Mesenchymal stem cell (in vitro differentiated cells and primary cell): ENCODE results near the gene SMG7.

Experiments used
- DNase-seq: peaks from one replicate; pipeline ENCODE4 v3.0.0-alpha.2; 2013
- H2AFZ ChIP-seq: one replicate; pipeline ENCODE4 v1.6.1; 2013; ENCODE audit warnings: low read depth, mild to moderate bottlenecking, control low read depth, inconsistent platforms, low read length, moderate library complexity
- H2AK5ac ChIP-seq: 2 replicates; pipeline ENCODE4 v1.6.1; 2013; ENCODE audit warnings: low read length, moderate library complexity, mild to moderate bottlenecking, inconsistent platforms; ENCODE audit not compliant: severe bottlenecking
- H2BK120ac ChIP-seq: one replicate; pipeline ENCODE4 v1.6.1; 2013; ENCODE audit warnings: low read depth, mild to moderate bottlenecking, inconsistent platforms, low read length, moderate library complexity
- H2BK12ac ChIP-seq, 2 experiments: one replicate each; pipeline ENCODE4 v1.6.1; 2013; ENCODE audit warnings: inconsistent platforms in 2 of 2, low read length in 2 of 2, mild to moderate bottlenecking in 2 of 2, moderate library complexity in 2 of 2, control low read depth in 1 of 2
- H2BK15ac ChIP-seq: one replicate; pipeline ENCODE4 v1.6.1; 2013; ENCODE audit warnings: mild to moderate bottlenecking, low read depth, inconsistent platforms; ENCODE audit not compliant: poor library complexity, severe bottlenecking
- H2BK5ac ChIP-seq: 2 replicates; pipeline ENCODE4 v1.6.1; 2013; ENCODE audit warnings: low read depth, mild to moderate bottlenecking, low read length, control low read depth, inconsistent platforms; ENCODE audit not compliant: poor library complexity, severe bottlenecking
- H3K14ac ChIP-seq, 2 experiments: one replicate each; pipeline ENCODE4 v1.6.1; 2013; ENCODE audit warnings: inconsistent platforms in 2 of 2, low read length in 2 of 2, control low read depth in 1 of 2, mild to moderate bottlenecking in 1 of 2, moderate library complexity in 1 of 2
- H3K18ac ChIP-seq, 2 experiments: one replicate each; pipeline ENCODE4 v1.6.1; 2013; ENCODE audit warnings: inconsistent platforms in 2 of 2, low read length in 2 of 2, control low read depth in 1 of 2, low read depth in 1 of 2, mild to moderate bottlenecking in 1 of 2
- H3K23ac ChIP-seq, 2 experiments: one replicate each; pipeline ENCODE4 v1.6.1; 2013; ENCODE audit warnings: inconsistent platforms in 2 of 2, low read length in 2 of 2, mild to moderate bottlenecking in 2 of 2, moderate library complexity in 2 of 2, control low read depth in 1 of 2
- H3K27ac ChIP-seq: 2 replicates; pipeline ENCODE4 v1.5.1; 2013; ENCODE audit warnings: mild to moderate bottlenecking, moderate library complexity, low read length, control low read depth, inconsistent platforms; ENCODE audit not compliant: poor library complexity, severe bottlenecking
- H3K27me3 ChIP-seq, 2 experiments: 2 replicates each; pipeline versions ENCODE4 v1.6.1 to v1.7.0; 2013; ENCODE audit warnings: low read length in 2 of 2, mild to moderate bottlenecking in 2 of 2, moderate library complexity in 2 of 2, control low read depth in 1 of 2, inconsistent platforms in 1 of 2; ENCODE audit not compliant: control insufficient read depth in 1 of 2, insufficient read depth in 1 of 2
- H3K36me3 ChIP-seq, 2 experiments: 2 replicates each; pipeline versions ENCODE4 v1.6.1 to v1.7.0; 2013; ENCODE audit warnings: low read length in 2 of 2, control low read depth in 1 of 2, inconsistent platforms in 1 of 2, low read depth in 1 of 2, mild to moderate bottlenecking in 1 of 2; ENCODE audit not compliant: insufficient read depth in 2 of 2, control insufficient read depth in 1 of 2
- H3K4ac ChIP-seq, 2 experiments: one replicate each; pipeline ENCODE4 v1.6.1; 2013; ENCODE audit warnings: inconsistent platforms in 2 of 2, low read length in 2 of 2, mild to moderate bottlenecking in 2 of 2, moderate library complexity in 2 of 2, control low read depth in 1 of 2, low read depth in 1 of 2
- H3K4me1 ChIP-seq: 2 replicates; pipeline ENCODE4 v1.6.1; 2013; ENCODE audit warnings: low read depth, low read length, control low read depth; ENCODE audit not compliant: control insufficient read depth, insufficient read depth
- H3K4me2 ChIP-seq: 2 replicates; pipeline ENCODE4 v1.6.1; 2013; ENCODE audit warnings: low read length, mild to moderate bottlenecking, inconsistent platforms; ENCODE audit not compliant: poor library complexity, severe bottlenecking
- H3K4me3 ChIP-seq, 2 experiments: 2 replicates each; pipeline versions ENCODE4 v1.5.1 to v1.7.0; 2013; ENCODE audit warnings: low read length in 2 of 2, mild to moderate bottlenecking in 2 of 2, control low read depth in 1 of 2, low read depth in 1 of 2; ENCODE audit not compliant: insufficient read depth in 1 of 2
- H3K79me1 ChIP-seq: replicated peaks from 2 replicates; pipeline ENCODE4 v1.6.1; 2013; ENCODE audit warnings: mild to moderate bottlenecking, control low read depth, low read length, inconsistent platforms; ENCODE audit not compliant: poor library complexity, severe bottlenecking
- H3K9ac ChIP-seq: 2 replicates; pipeline ENCODE4 v1.7.0; 2013; ENCODE audit warnings: mild to moderate bottlenecking, low read length, moderate library complexity
- H3K9me3 ChIP-seq: 2 replicates; pipeline ENCODE4 v1.7.0; 2013; ENCODE audit warnings: mild to moderate bottlenecking, low read length; ENCODE audit not compliant: control insufficient read depth
- H4K8ac ChIP-seq: one replicate; pipeline ENCODE4 v1.6.1; 2013; ENCODE audit warnings: inconsistent platforms, mild to moderate bottlenecking, low read length, moderate library complexity
- H4K91ac ChIP-seq: one replicate; pipeline ENCODE4 v1.6.1; 2013; ENCODE audit warnings: mild to moderate bottlenecking, low read length, inconsistent platforms
- WGBS: methylation state at CpG from one replicate; pipeline ENCODE4 v1.1.7; 2013; ENCODE audit warnings: mixed read lengths; 5-methylcytosine and 5-hydroxymethylcytosine counted together

SMG7 gene

GRCh38 chr1:183480971-183481441 lies 8.7 kb downstream of the SMG7 start:
- Histone ChIP-seq H3K14ac (no peak overlapping the region), H4K91ac (no peak overlapping the region), H2BK12ac (no peak overlapping the region), H3K4me1 (no peaks in the 10 kb centered on the region), H3K36me3 (no peaks in the 10 kb centered on the region), H3K4ac (no peak overlapping the region), H3K4me3 (no peak overlapping the region), H2BK15ac (no peak overlapping the region), H3K18ac (no peak overlapping the region), H4K8ac (no peak overlapping the region), H3K9me3 (no peaks in the 10 kb centered on the region), H3K4me2 (no peak overlapping the region), H3K27ac (no peak overlapping the region), H3K27me3 (no peaks in the 10 kb centered on the region), H2BK120ac (no peak overlapping the region), H2BK5ac (no peak overlapping the region), H2AFZ (no peak overlapping the region), H3K23ac (no peak overlapping the region), H2AK5ac (no peak overlapping the region), H3K9ac (no peak overlapping the region), H3K79me1 (peaks cover 7% of the 10 kb centered on the region)
- DNase-seq: no peak
- WGBS: no CpG with 5 or more reads among the region's 1 CpG

- Histone ChIP-seq H2BK15ac (no peak overlapping the region), H2BK12ac (no peak overlapping the region), H3K79me1 (peaks cover 13% of the 10 kb centered on the region), H3K4me2 (no peak overlapping the region), H3K27me3 (no peaks in the 10 kb centered on the region), H3K27ac (no peak overlapping the region), H3K14ac (no peak overlapping the region), H3K4me3 (no peak overlapping the region), H3K4me1 (no peaks in the 10 kb centered on the region), H2AK5ac (no peak overlapping the region), H3K9me3 (no peaks in the 10 kb centered on the region), H3K18ac (no peak overlapping the region), H2AFZ (no peak overlapping the region), H2BK120ac (no peak overlapping the region), H2BK5ac (no peak overlapping the region), H4K91ac (no peak overlapping the region), H3K9ac (no peak overlapping the region), H3K4ac (no peak overlapping the region), H4K8ac (no peak overlapping the region), H3K36me3 (no peaks in the 10 kb centered on the region), H3K23ac (no peak overlapping the region)
- no peak for DNase-seq
- WGBS: 80% methylated on average over 1 of the region's 1 CpG
Measured at GRCh38 chr1:183483224-183483623, 10.9 kb downstream of the SMG7 start.

GRCh38 chr1:183484254-183484653 lies 12.0 kb downstream of the SMG7 start:
- H3K14ac ChIP-seq: no peak overlapping the region
- no peak overlapping the region for H3K18ac ChIP-seq
- H4K8ac ChIP-seq: no peak overlapping the region
- no peak overlapping the region for H2AK5ac ChIP-seq
- no peak overlapping the region for H2BK120ac ChIP-seq
- no peak overlapping the region for H2BK5ac ChIP-seq
- H3K4me2 ChIP-seq: no peak overlapping the region
- no peak overlapping the region for H2BK15ac ChIP-seq
- no peaks in the 10 kb centered on the region for H3K27me3 ChIP-seq
- H2BK12ac ChIP-seq: no peak overlapping the region
- H3K4me3 ChIP-seq: no peak overlapping the region
- no peak overlapping the region for H3K9ac ChIP-seq
- peaks cover 13% of the 10 kb centered on the region for H3K79me1 ChIP-seq
- H3K4me1 ChIP-seq: no peaks in the 10 kb centered on the region
- H3K23ac ChIP-seq: no peak overlapping the region
- no peak overlapping the region for H2AFZ ChIP-seq
- no peak overlapping the region for H3K27ac ChIP-seq
- no peaks in the 10 kb centered on the region for H3K36me3 ChIP-seq
- H3K4ac ChIP-seq: no peak overlapping the region
- no peaks in the 10 kb centered on the region for H3K9me3 ChIP-seq
- no peak for DNase-seq
- no CpG with 5 or more reads among the region's 1 CpG for WGBS
- no peak overlapping the region for H4K91ac ChIP-seq

GRCh38 chr1:183484851-183485250 lies 12.6 kb downstream of the SMG7 start:
- Histone ChIP-seq H4K8ac (no peak overlapping the region), H3K79me1 (peaks cover 15% of the 10 kb centered on the region), H2BK15ac (no peak overlapping the region), H2AK5ac (no peak overlapping the region), H3K4me3 (no peak overlapping the region), H2BK5ac (no peak overlapping the region), H3K36me3 (no peaks in the 10 kb centered on the region), H3K18ac (no peak overlapping the region), H3K23ac (no peak overlapping the region), H3K9me3 (no peaks in the 10 kb centered on the region), H3K4ac (no peak overlapping the region), H2BK12ac (no peak overlapping the region), H4K91ac (no peak overlapping the region), H3K27me3 (no peaks in the 10 kb centered on the region), H3K9ac (no peak overlapping the region), H3K14ac (no peak overlapping the region), H3K4me2 (no peak overlapping the region), H3K27ac (no peak overlapping the region), H2BK120ac (no peak overlapping the region), H3K4me1 (no peaks in the 10 kb centered on the region), H2AFZ (no peak overlapping the region)
- 100% methylated on average over 1 of the region's 1 CpG for WGBS
- no peak for DNase-seq
